GM12878 (cell line): ENCODE data around the gene ADNP2. TPM values are rescaled to one million over a fixed set of nuclear protein-coding genes. Genes with fewer than 3 reads are reported as not detected.

ENCODE experiments used
- ATAC-seq: fragments of 200-7000 bp; cut with Tn5 transposase; 3 replicates; pipeline ENCODE4 v1.9.1; 2020; ENCODE audit warnings: mild to moderate bottlenecking, moderate library complexity
- BruUV-seq: library from RNA; stranded (reverse); fragments of 400-500 nt; replicated peaks from 2 replicates; lab custom pipeline; 2021; lab: Mats Ljungman, UMichigan
- CTCF ChIA-PET: fragments of 300-600 bp; sonication (Branson Sonifier 250); formaldehyde crosslinking; extraction: SDS; loops from one replicate; lab custom pipeline; 2021; ENCODE audit warnings: inconsistent platforms; lab: Yijun Ruan, JAX
- POLR2A ChIA-PET: fragments of 350-600 bp; formaldehyde crosslinking; extraction: SDS; loops from one replicate; lab custom pipeline; 2021; ENCODE audit warnings: inconsistent platforms; lab: Charles Lee
- RAD21 ChIA-PET: fragments of 300-600 bp; sonication (Branson Sonifier 250); formaldehyde crosslinking; loops from one replicate; lab custom pipeline; 2023; ENCODE audit warnings: antibody characterized with exemption; ENCODE audit not compliant: unreplicated experiment; lab: Charles Lee
- SMC1A ChIA-PET: fragments of 300-600 bp; sonication (Branson Sonifier 250); formaldehyde crosslinking; loops from one replicate; lab custom pipeline; 2023; ENCODE audit not compliant: unreplicated experiment, uncharacterized antibody; lab: Charles Lee
- DNase-seq: peaks from one replicate; pipeline ENCODE4 v3.0.0-alpha.2; 2011; ENCODE audit warnings: low read depth, low spot score
- FAIRE-seq: peaks from 3 replicates; lab custom pipeline; 2011; peaks lifted over from hg19 to GRCh38; lab: Jason Lieb, UNC
- H2AFZ ChIP-seq: 2 replicates; pipeline ENCODE4 v1.6.0; 2011; ENCODE audit warnings: low read depth, low read length, control low read depth; ENCODE audit not compliant: control insufficient read depth
- H3K27ac ChIP-seq: 2 replicates; pipeline ENCODE4 v1.5.1; 2011; ENCODE audit warnings: control low read depth; ENCODE audit not compliant: control insufficient read depth, insufficient read depth
- H3K27me3 ChIP-seq, 2 experiments: replicated peaks in 1 of 2; 2 replicates each; pipeline versions ENCODE4 v1.6.0 to v1.6.1; 2011; ENCODE audit warnings: low read length in 1 of 2; ENCODE audit not compliant: control insufficient read depth in 2 of 2, insufficient read depth in 2 of 2
- H3K36me3 ChIP-seq, 2 experiments: 2 replicates each; pipeline ENCODE4 v1.5.1; 2011; ENCODE audit warnings: low read length in 1 of 2; ENCODE audit not compliant: control insufficient read depth in 2 of 2, insufficient read depth in 2 of 2
- H3K4me1 ChIP-seq: 2 replicates; pipeline ENCODE4 v1.6.1; 2011; ENCODE audit warnings: mild to moderate bottlenecking, low read length, moderate library complexity, mixed read lengths; ENCODE audit not compliant: control insufficient read depth, insufficient read depth
- H3K4me2 ChIP-seq: 2 replicates; pipeline ENCODE4 v1.6.0; 2011; ENCODE audit warnings: control low read depth; ENCODE audit not compliant: control insufficient read depth, insufficient read depth
- H3K4me3 ChIP-seq: fragments of 200-600 bp; sonication (generic); 2 replicates; pipeline ENCODE4 v1.5.1; 2016
- H3K79me2 ChIP-seq: 2 replicates; pipeline ENCODE4 v1.6.0; 2011; ENCODE audit warnings: low read length; ENCODE audit not compliant: control insufficient read depth, insufficient read depth
- H3K9ac ChIP-seq: 2 replicates; pipeline ENCODE4 v1.8.0; 2011; ENCODE audit warnings: low read length, control low read depth, mixed read lengths; ENCODE audit not compliant: control insufficient read depth, insufficient read depth
- H3K9me3 ChIP-seq: replicated peaks from 3 replicates; pipeline ENCODE4 v1.5.1; 2011; ENCODE audit warnings: mild to moderate bottlenecking, low read length; ENCODE audit not compliant: control insufficient read depth, insufficient read depth
- H4K20me1 ChIP-seq: 2 replicates; pipeline ENCODE4 v1.6.0; 2011; ENCODE audit not compliant: control insufficient read depth, insufficient read depth
- NBN ChIP-seq: fragments of 450-650 bp; IDR thresholded peaks from 2 replicates; pipeline ENCODE4 v1.6.1; 2016
- WGBS: methylation state at CpG from one replicate; pipeline ENCODE4 v1.1.6; 2016; ENCODE audit warnings: low lambda C conversion rate; ENCODE audit not compliant: insufficient replicate concordance, insufficient coverage; ENCODE audit errors: missing lambda C conversion rate; 5-methylcytosine and 5-hydroxymethylcytosine counted together
- in situ Hi-C: fragments of 300-500 bp; cut with MboI; formaldehyde crosslinking; loops from 9 replicates; pipeline ENCODE4 v1.14.3; 2018; ENCODE audit warnings: mixed read lengths
- intact Hi-C: fragments of 100-400 bp; cut with micrococcal nuclease; formaldehyde crosslinking; loops from one replicate; pipeline ENCODE4 v1.14.2; 2022; ENCODE audit not compliant: unreplicated experiment
- polyA plus RNA-seq, 11 experiments: library from polyadenylated mRNA; depleted of rRNA in 4 of 11; unstranded in 6 of 11; stranded (reverse) in 5 of 11; fragments of >200 nt; fragmentation: Nextera tagmentation in 4 of 11; fragmentation: Illumina TruSeq in 1 of 11; extraction: Ambion mirVana in 4 of 11; extraction: Trizol in 1 of 11; gene quantifications; 1 replicate in 1 of 11; 2 replicates in 10 of 11; pipeline versions ENCODE4 v1.2.1 to v1.2.3, GENCODE V29; 2011 to 2016; ENCODE audit warnings: inconsistent platforms in 2 of 11, missing spikeins in 2 of 11, low read depth in 1 of 11
- total RNA-seq, 4 experiments: library from RNA; depleted of rRNA in 3 of 4; stranded (reverse); fragments of >200 nt in 3 of 4; fragmentation: Illumina TruSeq in 1 of 4; extraction: Trizol in 1 of 4; gene quantifications; 2 replicates each; pipeline versions ENCODE4 v1.2.1 to v1.2.3, GENCODE V29; 2013 to 2021
- TF ChIP-seq, protein P1 (sequence below), 3 experiments: IDR thresholded peaks in 2 of 3; conservative IDR thresholded peaks in 1 of 3; 2 replicates each; pipeline ENCODE4 v1.5.1; 2011; ENCODE audit warnings: low read depth in 3 of 3, low read length in 3 of 3, mild to moderate bottlenecking in 3 of 3, control low read depth in 2 of 3, moderate library complexity in 2 of 3, inconsistent platforms in 1 of 3, mixed read lengths in 1 of 3; ENCODE audit not compliant: control insufficient read depth in 2 of 3, insufficient read depth in 1 of 3; ENCODE audit errors: extremely low read depth in 1 of 3

ADNP2 gene
- total and polyA plus RNA-seq, 10 of the 15 experiments (the other 5 are each of a cell fraction or from before 2014, with no cell fraction given) = 3.7 to 25.1 (median 13.0) TPM

GRCh38 chr18:80170395-80171053 is 61.5 kb downstream of the ADNP2 start:
- H3K27ac ChIP-seq = no peak overlapping the region
- no peaks in the 10 kb centered on the region for H3K36me3 ChIP-seq
- TF ChIP-seq, protein P1, sequence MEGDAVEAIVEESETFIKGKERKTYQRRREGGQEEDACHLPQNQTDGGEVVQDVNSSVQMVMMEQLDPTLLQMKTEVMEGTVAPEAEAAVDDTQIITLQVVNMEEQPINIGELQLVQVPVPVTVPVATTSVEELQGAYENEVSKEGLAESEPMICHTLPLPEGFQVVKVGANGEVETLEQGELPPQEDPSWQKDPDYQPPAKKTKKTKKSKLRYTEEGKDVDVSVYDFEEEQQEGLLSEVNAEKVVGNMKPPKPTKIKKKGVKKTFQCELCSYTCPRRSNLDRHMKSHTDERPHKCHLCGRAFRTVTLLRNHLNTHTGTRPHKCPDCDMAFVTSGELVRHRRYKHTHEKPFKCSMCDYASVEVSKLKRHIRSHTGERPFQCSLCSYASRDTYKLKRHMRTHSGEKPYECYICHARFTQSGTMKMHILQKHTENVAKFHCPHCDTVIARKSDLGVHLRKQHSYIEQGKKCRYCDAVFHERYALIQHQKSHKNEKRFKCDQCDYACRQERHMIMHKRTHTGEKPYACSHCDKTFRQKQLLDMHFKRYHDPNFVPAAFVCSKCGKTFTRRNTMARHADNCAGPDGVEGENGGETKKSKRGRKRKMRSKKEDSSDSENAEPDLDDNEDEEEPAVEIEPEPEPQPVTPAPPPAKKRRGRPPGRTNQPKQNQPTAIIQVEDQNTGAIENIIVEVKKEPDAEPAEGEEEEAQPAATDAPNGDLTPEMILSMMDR (IDR thresholded peaks at IDR 0.05 in 2 of 3, conservative IDR thresholded peaks at IDR 0.05 in 1 of 3; ENCODE audit: control insufficient read depth in 2 of 3, extremely low read depth in 1 of 3, insufficient read depth in 1 of 3, low read depth in 3 of 3, low read length in 3 of 3) = 0 out of 6 replicates have a peak, but pooled peaks of 1 of the 3 experiments have one; percentile 0
- no peak for TF ChIP-seq NBN
- H3K79me2 ChIP-seq = no peaks in the 10 kb centered on the region
- H2AFZ ChIP-seq = no peak overlapping the region
- H3K9me3 ChIP-seq = no peaks in the 10 kb centered on the region; the same call in 2 of the 3 replicates
- CTCF ChIA-PET = interaction anchor here (0.7 to 4.6 kb wide), 15 partner anchors 11 to 90 kb away, joined by 3 to 55 read pairs (median 8); partner anchors contain the start of gene ADNP2
- H3K4me1 ChIP-seq = no peaks in the 10 kb centered on the region
- H3K4me2 ChIP-seq = no peak overlapping the region
- SMC1A ChIA-PET = interaction anchor here (0.6 to 4.7 kb wide), 10 partner anchors 11 to 89 kb away, joined by 3 to 34 read pairs (median 4); no protein-coding TSS in a partner anchor
- BruUV-seq = no TSS peak
- intact Hi-C loops (loop anchor here (1.0 kb wide), 1 partner anchor 87 kb away; no protein-coding TSS in a partner anchor), in situ Hi-C loops (no loop called here)
- ATAC-seq = peak; percentile 52
- 11% methylated on average over 7 of the region's 7 CpGs for WGBS
- H3K9ac ChIP-seq = no peak overlapping the region
- H4K20me1 ChIP-seq = no peaks in the 10 kb centered on the region
- no peaks in the 10 kb centered on the region for H3K27me3 ChIP-seq
- RAD21 ChIA-PET = interaction anchor here (0.6 to 1.7 kb wide), 10 partner anchors 8 to 89 kb away, joined by 3 to 30 read pairs (median 4); no protein-coding TSS in a partner anchor
- POLR2A ChIA-PET = no interaction called here
- FAIRE-seq = no peak
- DNase-seq = no peak
- no peak overlapping the region for H3K4me3 ChIP-seq
